ENCODE results near the gene EVA1B.
A peak's percentile ranks its signal among the peaks of the same experiment; 100 is the strongest.

Gene EVA1B

DNA sequence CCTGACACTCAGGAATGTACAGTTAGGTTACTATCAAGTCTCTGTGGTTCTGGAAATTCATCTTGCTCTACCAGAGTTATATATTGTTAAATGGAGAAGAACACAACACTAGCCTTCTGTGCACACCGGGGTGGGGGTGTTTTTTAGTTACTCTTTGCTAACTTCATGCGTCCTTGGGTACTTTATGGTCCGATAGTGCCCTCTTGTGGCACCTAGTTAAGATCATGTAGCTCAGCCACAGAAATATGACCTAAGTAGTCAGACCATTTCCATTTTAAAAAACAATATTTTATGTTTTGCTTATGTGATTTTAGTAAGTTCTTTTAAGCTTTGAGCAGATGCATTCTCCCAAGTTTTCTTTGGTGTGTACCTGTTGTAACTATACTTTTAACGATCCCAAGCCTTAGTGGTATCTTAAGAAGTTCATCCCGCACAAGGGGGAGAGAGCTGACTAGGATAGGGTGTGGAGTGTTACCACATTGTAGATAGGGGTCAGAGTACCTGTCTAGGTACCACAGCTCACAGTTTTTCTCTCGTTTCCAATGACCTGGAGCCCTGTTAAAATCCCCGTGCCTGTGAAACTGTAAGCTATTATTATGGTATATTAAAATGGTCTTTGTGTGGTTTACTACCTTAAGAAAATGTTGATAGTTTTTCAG lies 37.9 kb downstream of the EVA1B start:
- peak; percentile 74 for DNase-seq (ENCODE audit: low spot score)
- TF ChIP-seq CTCF (IDR thresholded peaks at IDR 0.05; ENCODE audit: extremely low read depth, insufficient read depth, missing control alignments) = peak; percentile 69
- in situ Hi-C loops (cut with MboI; ENCODE audit: low pct_unique_long_range_greater_than_20kb, low sequenced_read_pairs, unreplicated experiment) = no loop called here

DNA sequence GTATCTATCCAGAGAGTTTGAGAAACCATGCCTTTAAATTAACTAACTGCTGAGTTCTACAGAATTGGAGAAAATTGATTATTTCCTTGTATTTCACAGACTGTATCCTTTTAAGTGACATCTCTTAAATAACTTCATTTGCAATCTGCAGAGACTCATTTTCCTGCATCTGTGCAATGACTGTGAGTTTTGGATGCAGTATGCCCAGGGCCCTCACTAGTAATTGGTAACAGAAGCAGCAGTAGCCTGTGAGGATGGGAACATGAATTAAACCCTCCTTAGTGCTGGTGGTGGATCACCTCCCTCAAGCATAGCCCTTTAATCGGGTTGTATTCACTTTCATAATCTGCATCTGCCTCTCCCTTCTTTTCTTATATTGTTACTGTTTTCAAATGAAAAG lies 38.9 kb downstream of the EVA1B start:
- TF ChIP-seq CTCF (IDR thresholded peaks at IDR 0.05; ENCODE audit: extremely low read depth, insufficient read depth, missing control alignments) = no peak
- DNase-seq (ENCODE audit: low spot score) = no peak
- in situ Hi-C loops (cut with MboI; ENCODE audit: low pct_unique_long_range_greater_than_20kb, low sequenced_read_pairs, unreplicated experiment) = no loop called here

DNA sequence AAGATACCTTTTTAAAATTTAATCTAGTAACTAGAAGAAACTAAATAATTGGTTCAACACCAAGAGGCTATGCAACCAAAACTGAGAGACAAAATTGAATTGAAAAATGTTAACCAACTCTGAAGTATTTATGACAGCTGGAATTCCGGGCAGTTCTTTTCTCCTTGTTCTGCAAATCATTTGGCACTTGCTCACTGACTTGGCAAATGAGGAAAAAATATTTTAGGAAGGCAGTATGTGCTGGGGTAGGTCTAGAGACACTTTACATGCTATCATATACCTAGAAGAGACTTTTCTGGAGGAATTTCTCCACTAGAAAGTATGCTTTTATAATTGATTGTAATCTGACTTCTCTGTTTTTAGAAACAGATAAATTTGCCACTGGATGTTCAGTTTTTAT lies 39.4 kb downstream of the EVA1B start:
- DNase-seq (ENCODE audit: low spot score) = no peak
- in situ Hi-C loops (cut with MboI; ENCODE audit: low pct_unique_long_range_greater_than_20kb, low sequenced_read_pairs, unreplicated experiment) = no loop called here
- no peak for TF ChIP-seq CTCF (IDR thresholded peaks at IDR 0.05; ENCODE audit: extremely low read depth, insufficient read depth, missing control alignments)

DNA sequence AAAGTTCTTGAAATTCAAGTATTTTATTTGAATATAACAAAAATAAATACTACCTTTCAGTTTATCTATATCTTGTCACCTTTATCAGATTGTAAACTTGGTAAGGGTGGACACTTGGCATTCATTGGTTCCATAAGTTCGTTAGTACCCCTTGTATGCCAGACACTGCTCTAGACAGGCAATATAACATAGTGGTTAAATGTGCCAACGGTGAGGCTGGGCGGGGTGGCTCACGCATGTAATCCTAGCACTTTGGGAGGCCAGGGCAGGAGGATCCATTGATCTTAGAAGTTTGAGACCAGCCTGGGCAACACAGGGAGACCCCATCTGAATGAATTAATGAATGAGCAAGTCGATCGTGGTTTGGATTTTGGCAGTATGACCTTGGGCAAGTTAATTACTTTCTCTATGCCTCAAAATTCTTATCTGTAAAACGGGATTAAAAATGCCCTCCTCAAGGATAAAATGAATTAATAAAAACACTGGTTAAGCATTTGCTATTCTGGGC lies 43.6 kb downstream of the EVA1B start:
- in situ Hi-C loops (cut with MboI; ENCODE audit: low pct_unique_long_range_greater_than_20kb, low sequenced_read_pairs, unreplicated experiment) = no loop called here
- no peak for TF ChIP-seq CTCF (IDR thresholded peaks at IDR 0.05; ENCODE audit: extremely low read depth, insufficient read depth, missing control alignments)
- no peak for DNase-seq (ENCODE audit: low spot score)

DNA sequence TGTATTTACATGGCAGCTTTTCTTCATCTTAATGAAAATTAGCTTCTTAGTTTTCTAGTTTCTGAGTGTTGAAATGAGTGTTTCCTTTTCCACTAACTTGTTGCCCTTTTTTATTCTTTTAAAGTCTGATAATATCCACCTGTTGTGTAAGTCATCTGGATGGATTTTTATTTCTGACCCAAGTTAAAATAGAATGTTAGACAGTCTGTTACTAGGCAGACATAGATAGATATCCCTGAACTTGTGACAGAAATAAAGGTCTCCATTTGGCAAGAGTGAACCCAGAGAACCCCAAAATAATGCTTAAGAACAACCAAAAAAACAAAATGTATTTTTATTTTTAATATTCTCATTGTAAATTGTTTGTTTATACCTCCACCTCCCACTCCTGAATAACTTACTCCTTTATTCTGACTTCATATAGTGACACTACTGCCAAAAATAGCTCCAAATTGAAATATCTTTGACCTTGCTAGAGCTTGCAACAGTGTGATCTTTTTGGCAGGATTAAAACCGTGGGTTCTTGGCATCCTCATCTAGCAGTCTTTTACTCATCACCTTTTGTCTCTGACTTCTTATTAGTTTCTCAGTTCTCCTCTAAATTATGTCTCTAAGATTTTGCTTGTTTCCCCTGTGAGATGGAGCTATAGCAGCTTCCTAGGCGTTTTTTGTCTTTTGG lies 44.2 kb downstream of the EVA1B start:
- in situ Hi-C loops (cut with MboI; ENCODE audit: low pct_unique_long_range_greater_than_20kb, low sequenced_read_pairs, unreplicated experiment) = no loop called here
- DNase-seq (ENCODE audit: low spot score) = no peak
- TF ChIP-seq CTCF (IDR thresholded peaks at IDR 0.05; ENCODE audit: extremely low read depth, insufficient read depth, missing control alignments) = no peak

DNA sequence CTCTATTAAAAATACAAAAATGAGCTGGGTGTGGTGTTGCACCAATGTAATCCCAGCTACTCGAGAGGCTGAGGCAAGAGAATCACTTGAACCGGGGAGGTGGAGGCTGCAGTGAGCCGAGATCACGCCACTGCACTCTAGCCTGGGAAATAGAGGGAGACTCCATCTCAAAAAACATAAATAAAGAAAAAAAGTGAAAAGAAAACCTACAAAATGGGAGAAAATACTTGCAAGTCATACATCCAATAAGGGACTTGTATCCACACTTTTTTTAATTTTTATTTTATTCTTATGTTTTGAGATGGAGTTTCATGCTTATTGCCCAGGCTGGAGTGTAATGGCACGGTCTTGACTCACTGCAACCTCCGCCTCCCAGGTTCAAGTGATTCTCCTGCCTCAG lies 46.8 kb downstream of the EVA1B start:
- DNase-seq (ENCODE audit: low spot score) = no peak
- no peak for TF ChIP-seq CTCF (IDR thresholded peaks at IDR 0.05; ENCODE audit: extremely low read depth, insufficient read depth, missing control alignments)
- in situ Hi-C loops (cut with MboI; ENCODE audit: low pct_unique_long_range_greater_than_20kb, low sequenced_read_pairs, unreplicated experiment) = no loop called here
